GM19438 (cell line): Measurements from ENCODE around the gene GFRA4.

Experiments
- ATAC-seq: cut with Tn5 transposase; IDR thresholded peaks from one replicate; pipeline ENCODE4 v1.9.1; 2021; ENCODE audit warnings: low read depth; ENCODE audit not compliant: unreplicated experiment

The GFRA4 gene

GRCh38 chr20:3663031-3663701, at the start of gene GFRA4:
GFRA4 (minus strand) TSS chr20:3663399; CDS start chr20:3663399, 0 bp downstream.
- ATAC-seq = no peak

- no peak for ATAC-seq
Measured at GRCh38 chr20:3712279-3712873, 49.2 kb upstream of the GFRA4 start, which contains the start of gene SIGLEC1. SIGLEC1 (minus strand) TSS chr20:3712600; CDS start chr20:3707128, 5,472 bp downstream.

- ATAC-seq = no peak
Measured at GRCh38 chr20:3711484-3711941, 48.3 kb upstream of the GFRA4 start.

GRCh38 chr20:3710703-3711483, 47.7 kb upstream of the GFRA4 start:
- ATAC-seq = no peak

GRCh38 chr20:3710011-3710466, 46.8 kb upstream of the GFRA4 start:
- ATAC-seq = no peak

- ATAC-seq = no peak
Measured at GRCh38 chr20:3707508-3707899, 44.3 kb upstream of the GFRA4 start.

- ATAC-seq = no peak
Measured at GRCh38 chr20:3706774-3707507, 43.7 kb upstream of the GFRA4 start.

GRCh38 chr20:3705970-3706739, 43.0 kb upstream of the GFRA4 start:
- ATAC-seq = no peak

- no peak for ATAC-seq
Measured at GRCh38 chr20:3705491-3705969, 42.3 kb upstream of the GFRA4 start.

GRCh38 chr20:3704087-3704486, 40.9 kb upstream of the GFRA4 start:
- no peak for ATAC-seq

- ATAC-seq = no peak
Measured at GRCh38 chr20:3702611-3703391, 39.6 kb upstream of the GFRA4 start.

- no peak for ATAC-seq
Measured at GRCh38 chr20:3701061-3701998, 38.1 kb upstream of the GFRA4 start.

GRCh38 chr20:3699037-3699436, 35.8 kb upstream of the GFRA4 start:
- no peak for ATAC-seq

GRCh38 chr20:3698591-3699001, 35.4 kb upstream of the GFRA4 start:
- ATAC-seq = no peak

GRCh38 chr20:3697588-3698305, 34.5 kb upstream of the GFRA4 start:
- ATAC-seq = no peak

- ATAC-seq = no peak
Measured at GRCh38 chr20:3696745-3697587, 33.8 kb upstream of the GFRA4 start.
